Naive thymus-derived CD8-positive, alpha-beta T cell (primary cell): ENCODE data around the gene CCSER1. TPM values are rescaled to one million over a fixed set of nuclear protein-coding genes. Genes with fewer than 3 reads are reported as not detected.
"Not testable (repeated sequence)": the region's sequence is repeated elsewhere in the genome, so short reads cannot be mapped to it uniquely, and the experiment has no call there.

Experiments used
- ATAC-seq, 2 donors: fragments of 150-1000 bp; cut with Tn5 transposase in 1 of 2; sonication (Bioruptor Pico), chemical (Tn5 transposase) in 1 of 2; 1 replicate in 1 of 2; 2 replicates in 1 of 2; pipeline ENCODE4 v1.10.0; 2021; ENCODE audit warnings: mild to moderate bottlenecking in 2 of 2, moderate library complexity in 2 of 2
- POLR2A ChIA-PET: fragments of 350-600 bp; sonication (Branson Sonifier 250); formaldehyde crosslinking; loops from one replicate; lab custom pipeline; 2021; ENCODE audit warnings: antibody characterized with exemption; lab: Charles Lee
- DNase-seq, 10 donors: peaks; one replicate each; pipeline versions ENCODE4 v3.0.0 to v3.0.0-alpha.2; 2020 to 2022
- H3K27ac Mint-ChIP-seq, 10 donors: one replicate each; pipeline ENCODE4 v1.8.0; 2020 to 2022; ENCODE audit warnings: mild to moderate bottlenecking in 10 of 10, mixed read lengths in 10 of 10, moderate library complexity in 4 of 10, inconsistent platforms in 1 of 10
- H3K27me3 Mint-ChIP-seq, 5 donors: one replicate each; pipeline ENCODE4 v1.8.0; 2021 to 2022; ENCODE audit warnings: mixed read lengths in 5 of 5
- H3K36me3 Mint-ChIP-seq, 3 donors: one replicate each; pipeline ENCODE4 v1.8.0; 2020 to 2022; ENCODE audit warnings: mixed read lengths in 3 of 3, mild to moderate bottlenecking in 2 of 3, inconsistent platforms in 1 of 3
- H3K4me1 Mint-ChIP-seq, 4 donors: one replicate each; pipeline ENCODE4 v1.8.0; 2021 to 2022; ENCODE audit warnings: mixed read lengths in 4 of 4
- H3K4me3 Mint-ChIP-seq, 10 donors: one replicate each; pipeline ENCODE4 v1.8.0; 2020 to 2022; ENCODE audit warnings: mild to moderate bottlenecking in 10 of 10, mixed read lengths in 10 of 10, moderate library complexity in 6 of 10, inconsistent platforms in 1 of 10
- H3K9me3 Mint-ChIP-seq, 9 donors: one replicate each; pipeline ENCODE4 v1.8.0; 2020 to 2022; ENCODE audit warnings: mixed read lengths in 9 of 9, mild to moderate bottlenecking in 3 of 9, inconsistent platforms in 1 of 9, moderate library complexity in 1 of 9
- polyA plus RNA-seq, 3 donors: library from polyadenylated mRNA; unstranded; fragments of 300-500 nt; fragmentation: Illumina TruSeq; gene quantifications; one replicate each; pipeline ENCODE4 v1.2.3, GENCODE V29; 2021
- total RNA-seq, 8 experiments: library from RNA in 2 of 8; stranded (reverse) in 2 of 8; gene quantifications; one replicate each; pipeline ENCODE4 v1.2.3 and lab custom pipeline; 2021 to 2026

CCSER1 gene
- total and polyA plus RNA-seq, 5 experiments from 2014 or later: 0.19 to 0.47 TPM; not detected in 3

DNA sequence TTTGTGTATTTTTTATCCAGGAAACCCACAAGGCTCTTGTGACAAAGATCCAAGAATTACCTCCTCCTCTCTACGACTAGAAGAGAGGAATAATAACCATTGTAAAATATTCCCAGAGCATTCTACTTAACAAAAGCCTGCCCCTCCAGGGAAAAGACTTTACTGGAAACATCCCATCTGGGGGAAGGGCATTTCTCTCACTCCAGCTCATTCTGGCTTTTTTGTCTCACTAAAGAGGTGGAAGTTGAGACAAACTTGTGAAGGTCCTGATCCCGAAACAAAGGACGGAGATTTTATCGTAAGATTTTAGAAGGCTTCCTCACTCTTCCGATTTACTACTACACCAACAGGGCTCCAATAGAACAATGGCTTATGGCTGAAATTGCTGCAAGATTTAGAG is 1484.6 kb downstream of the CCSER1 start:
- Mint-ChIP-seq H3K27ac (no peak overlapping the region), H3K27me3 (no peaks in the 10 kb centered on the region), H3K4me3 (no peak overlapping the region), H3K4me1 (no peaks in the 10 kb centered on the region), H3K36me3 (no peaks in the 10 kb centered on the region), H3K9me3 (peaks cover 0 to 31% (median 8%) of the 10 kb centered on the region in 9 donors)
- POLR2A ChIA-PET: no interaction called here
- ATAC-seq (no peak), DNase-seq (no peak)

DNA sequence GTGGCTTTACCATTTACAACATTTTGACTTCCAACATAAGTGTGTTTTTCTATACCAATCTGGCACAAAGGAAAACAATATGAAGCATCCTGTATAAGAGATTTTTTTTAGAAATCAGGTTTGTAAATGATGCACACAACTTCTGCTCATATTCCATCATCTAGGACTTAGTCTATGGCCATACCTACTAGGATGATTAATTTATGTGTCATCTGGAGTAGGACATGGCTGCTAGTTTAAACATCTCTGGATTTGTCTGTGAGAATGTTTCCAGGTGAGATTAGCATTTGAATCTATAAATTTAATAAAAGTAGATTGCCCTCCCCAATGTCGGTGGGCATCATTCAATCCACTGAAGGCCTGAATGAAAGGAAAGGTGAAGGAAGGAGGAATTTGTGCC is 1493.8 kb downstream of the CCSER1 start:
- POLR2A ChIA-PET: no interaction called here
- DNase-seq (no peak), ATAC-seq (no peak)
- Mint-ChIP-seq H3K27ac (no peak overlapping the region), H3K4me3 (no peak overlapping the region), H3K27me3 (no peaks in the 10 kb centered on the region), H3K4me1 (no peaks in the 10 kb centered on the region), H3K36me3 (no peaks in the 10 kb centered on the region), H3K9me3 (peaks cover 0 to 31% (median 8%) of the 10 kb centered on the region in 9 donors)

DNA sequence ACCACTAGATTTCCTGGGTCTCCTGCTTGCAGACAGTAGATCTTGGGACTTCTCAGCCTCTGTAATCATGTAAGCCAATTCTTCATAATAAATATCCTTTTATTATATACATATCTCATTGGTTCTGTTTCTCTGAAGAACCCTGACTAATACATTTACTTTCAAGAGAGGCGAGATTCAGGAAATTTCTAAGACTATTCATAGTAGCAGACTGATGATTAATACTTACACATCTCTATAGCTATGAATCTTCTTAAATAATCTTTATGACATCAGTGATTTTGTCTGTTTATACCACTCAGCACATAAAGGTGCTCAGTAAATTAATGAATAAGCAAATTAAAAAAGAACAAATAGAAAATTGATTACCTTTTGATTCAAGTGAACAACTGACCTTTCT is 1494.3 kb downstream of the CCSER1 start:
- Mint-ChIP-seq H3K27ac (no peak overlapping the region), H3K4me3 (no peak overlapping the region), H3K9me3 (peaks cover 0 to 27% (median 8%) of the 10 kb centered on the region in 9 donors), H3K4me1 (no peaks in the 10 kb centered on the region), H3K36me3 (no peaks in the 10 kb centered on the region), H3K27me3 (no peaks in the 10 kb centered on the region)
- POLR2A ChIA-PET: no interaction called here
- DNase-seq (no peak), ATAC-seq (no peak)

DNA sequence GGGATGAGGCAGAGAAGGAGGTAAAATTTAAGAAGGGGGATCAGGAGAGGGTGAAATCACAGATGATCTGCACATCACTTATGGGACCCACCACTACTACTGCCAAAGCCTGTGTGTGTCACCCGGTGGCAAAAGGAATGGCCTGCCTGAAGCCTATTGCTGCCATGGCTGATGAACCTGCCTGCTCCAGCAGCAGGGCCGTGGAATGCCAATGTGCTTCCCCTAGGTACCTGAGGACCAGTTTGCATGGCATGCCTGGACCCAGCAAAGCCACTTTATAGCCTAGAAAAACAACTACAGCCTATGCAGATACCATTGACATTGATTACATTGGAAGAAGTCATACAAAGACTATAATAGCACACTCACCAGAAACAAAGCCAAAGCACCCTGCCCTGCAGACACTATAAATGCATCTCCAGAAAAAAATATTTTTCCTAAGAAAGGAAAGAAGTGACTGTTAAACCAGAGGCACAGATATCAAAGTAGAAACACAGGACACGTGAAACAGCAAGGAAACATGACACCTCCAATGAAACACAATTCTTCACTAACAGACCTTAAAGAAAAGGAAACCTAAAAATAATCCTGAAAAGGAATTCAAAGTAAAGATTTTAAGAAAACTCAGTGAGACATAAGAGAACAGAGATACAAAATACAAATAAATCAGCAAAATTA is 1495.9 kb downstream of the CCSER1 start:
- no peak overlapping the region for H3K4me3 Mint-ChIP-seq
- peaks cover 0 to 5% (median 0%) of the 10 kb centered on the region in 5 donors for H3K27me3 Mint-ChIP-seq
- POLR2A ChIA-PET: no interaction called here
- no peak for DNase-seq
- peaks cover 0 to 38% (median 8%) of the 10 kb centered on the region in 9 donors for H3K9me3 Mint-ChIP-seq
- no peaks in the 10 kb centered on the region for H3K36me3 Mint-ChIP-seq
- no peak overlapping the region for H3K27ac Mint-ChIP-seq
- no peaks in the 10 kb centered on the region for H3K4me1 Mint-ChIP-seq
- ATAC-seq: no peak

DNA sequence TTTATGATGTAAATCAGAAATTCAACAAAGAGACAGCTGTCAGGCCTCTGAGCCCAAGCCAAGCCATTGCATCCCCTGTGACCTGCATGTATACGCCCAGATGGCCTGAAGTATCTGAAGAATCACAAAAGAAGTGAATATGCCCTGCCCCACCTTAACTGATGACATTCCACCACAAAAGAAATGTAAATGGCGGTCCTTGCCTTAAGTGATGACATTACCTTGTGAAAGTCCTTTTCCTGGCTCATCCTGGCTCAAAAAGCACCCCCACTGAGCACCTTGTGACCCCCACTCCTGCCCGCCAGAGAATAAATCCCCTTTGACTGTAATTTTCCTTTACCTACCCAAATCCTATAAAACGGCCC is 1496.4 kb downstream of the CCSER1 start:
- POLR2A ChIA-PET, H3K36me3 Mint-ChIP-seq, ATAC-seq, H3K4me3 Mint-ChIP-seq, DNase-seq, H3K27ac Mint-ChIP-seq, H3K4me1 Mint-ChIP-seq, H3K27me3 Mint-ChIP-seq: not testable (repeated sequence)
- peaks cover 2 to 43% (median 8%) of the 10 kb centered on the region in 9 donors for H3K9me3 Mint-ChIP-seq

DNA sequence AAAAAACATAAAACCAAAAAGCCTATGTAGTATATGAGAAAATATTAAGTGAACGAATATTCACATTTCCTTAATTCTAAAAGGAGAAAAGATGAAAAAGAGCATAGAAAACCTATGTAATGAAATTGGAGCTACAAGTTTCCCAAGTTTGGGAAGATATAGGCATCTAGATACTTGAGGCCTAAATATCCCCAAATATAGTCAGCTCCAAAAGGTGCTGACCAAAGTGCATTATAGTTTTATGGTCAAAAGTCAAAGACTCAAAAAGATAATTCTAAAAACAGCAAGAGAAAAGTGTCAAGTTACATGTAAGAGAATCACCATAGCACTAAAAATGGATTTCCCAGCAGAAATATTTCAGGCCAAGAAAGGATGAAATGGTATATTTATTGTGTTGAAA is 1502.9 kb downstream of the CCSER1 start:
- Mint-ChIP-seq H3K9me3 (peaks cover 2 to 47% (median 11%) of the 10 kb centered on the region in 9 donors), H3K4me1 (no peaks in the 10 kb centered on the region), H3K27me3 (peaks cover 0 to 5% (median 0%) of the 10 kb centered on the region in 5 donors), H3K27ac (no peak overlapping the region), H3K4me3 (no peak overlapping the region), H3K36me3 (no peaks in the 10 kb centered on the region)
- no peak for DNase-seq
- ATAC-seq: no peak
- POLR2A ChIA-PET: no interaction called here

DNA sequence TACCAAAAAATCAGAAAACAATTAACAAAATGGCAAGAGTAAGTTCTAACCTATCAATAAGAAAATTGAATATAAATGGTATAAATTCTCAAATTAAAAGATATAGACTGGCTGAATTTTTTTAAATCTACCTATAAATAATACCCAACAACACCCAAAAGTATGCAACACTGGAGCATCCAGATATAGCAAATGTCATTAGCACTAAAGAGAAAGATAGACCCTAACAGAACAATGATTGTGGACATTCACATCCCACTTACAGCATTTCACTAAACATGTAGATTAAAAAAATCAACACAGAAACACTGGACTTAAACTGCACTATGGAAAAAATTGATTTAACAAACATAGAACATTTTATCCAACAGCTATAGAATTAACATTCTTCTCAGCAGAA is 1503.6 kb downstream of the CCSER1 start:
- no peak for DNase-seq

DNA sequence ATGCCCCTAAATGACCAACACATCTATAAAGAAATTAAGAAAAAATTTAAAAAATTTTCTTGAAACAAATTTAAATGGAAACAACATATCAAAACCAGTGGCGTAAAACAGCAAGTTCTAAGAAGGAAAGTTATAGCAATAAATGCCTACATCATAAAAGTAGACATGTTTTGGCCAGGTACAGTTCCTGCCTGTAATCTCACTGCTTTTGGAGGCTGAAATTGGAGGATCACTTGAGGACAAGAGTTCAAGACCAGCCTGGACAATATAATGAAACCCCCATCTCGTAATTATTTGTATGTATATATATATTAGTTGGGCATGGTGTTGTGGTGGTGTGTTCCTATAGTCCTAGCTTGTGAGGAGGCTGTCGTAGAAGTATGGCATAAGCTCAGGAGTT is 1504.1 kb downstream of the CCSER1 start:
- H3K4me3 Mint-ChIP-seq: no peak overlapping the region
- DNase-seq (no peak), ATAC-seq (no peak)
- no peaks in the 10 kb centered on the region for H3K36me3 Mint-ChIP-seq
- no peak overlapping the region for H3K27ac Mint-ChIP-seq
- no peaks in the 10 kb centered on the region for H3K4me1 Mint-ChIP-seq
- POLR2A ChIA-PET: no interaction called here
- peaks cover 0 to 5% (median 0%) of the 10 kb centered on the region in 5 donors for H3K27me3 Mint-ChIP-seq
- H3K9me3 Mint-ChIP-seq: peaks cover 2 to 40% (median 10%) of the 10 kb centered on the region in 9 donors

More for the DNA sequence above, 1503.6 kb downstream of the CCSER1 start:
- peaks cover 2 to 40% (median 10%) of the 10 kb centered on the region in 9 donors for H3K9me3 Mint-ChIP-seq
- H3K27ac Mint-ChIP-seq: no peak overlapping the region
- ATAC-seq: no peak
- no peak overlapping the region for H3K4me3 Mint-ChIP-seq
- peaks cover 0 to 5% (median 0%) of the 10 kb centered on the region in 5 donors for H3K27me3 Mint-ChIP-seq
- H3K36me3 Mint-ChIP-seq: no peaks in the 10 kb centered on the region
- POLR2A ChIA-PET: no interaction called here
- no peaks in the 10 kb centered on the region for H3K4me1 Mint-ChIP-seq

DNA sequence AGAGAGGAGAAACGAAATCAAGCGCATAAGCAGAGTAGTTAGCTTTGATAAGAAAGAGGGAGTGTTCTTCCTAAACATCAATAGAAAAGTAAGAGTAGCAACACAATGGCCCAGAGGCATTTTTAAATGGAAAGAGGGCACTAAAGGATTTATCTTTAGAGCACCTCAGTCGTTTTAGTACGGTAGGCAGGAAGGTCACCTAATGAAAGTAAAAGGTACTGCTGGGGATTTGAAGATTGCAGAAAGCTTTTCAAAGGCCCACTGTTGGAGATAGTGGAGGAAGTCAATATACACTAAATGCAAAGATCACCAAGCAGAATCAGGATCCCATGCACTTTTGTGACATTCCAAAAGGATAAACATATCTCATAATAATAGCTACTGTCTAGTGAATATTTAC is 1508.9 kb downstream of the CCSER1 start:
- POLR2A ChIA-PET: no interaction called here

More for the DNA sequence above, 1508.9 kb downstream of the CCSER1 start:
- no peaks in the 10 kb centered on the region for H3K27me3 Mint-ChIP-seq
- no peak overlapping the region for H3K27ac Mint-ChIP-seq
- no peak for DNase-seq
- H3K9me3 Mint-ChIP-seq: peaks cover 0 to 20% (median 8%) of the 10 kb centered on the region in 9 donors
- ATAC-seq: no peak
- no peak overlapping the region for H3K4me3 Mint-ChIP-seq
- H3K36me3 Mint-ChIP-seq: no peaks in the 10 kb centered on the region
- no peaks in the 10 kb centered on the region for H3K4me1 Mint-ChIP-seq

Other genes starting within 250 kb of the CCSER1 start
- under 1 TPM; 0.08 to 0.11 TPM for gene MMRN1, start 232.5 kb upstream of the CCSER1 start, total RNA-seq
- gene MMRN1, start 232.5 kb upstream of the CCSER1 start, polyA plus RNA-seq: not detected